Gastroesophageal sphincter (tissue), 3 donors: ENCODE measurements around the gene MAGEL2.

Experiments used
- CTCF ChIP-seq, 4 experiments: fragments of 200-600 bp in 2 of 4; fragments of 450-650 bp in 2 of 4; sonication (generic) in 1 of 4; IDR thresholded peaks; one replicate each; pipeline ENCODE4 v1.5.1; 2017 to 2019; ENCODE audit warnings: antibody characterized with exemption in 4 of 4, mild to moderate bottlenecking in 2 of 4, moderate library complexity in 2 of 4
- EP300 ChIP-seq: sonication (generic); formaldehyde crosslinking; IDR thresholded peaks from one replicate; pipeline ENCODE4 v1.6.1; 2017; ENCODE audit warnings: antibody characterized with exemption, mild to moderate bottlenecking
- POLR2A ChIP-seq, 2 donors: fragments of 450-650 bp; IDR thresholded peaks; one replicate each; pipeline ENCODE4 v1.6.1; 2017; ENCODE audit warnings: antibody characterized with exemption in 2 of 2, mild to moderate bottlenecking in 2 of 2, moderate library complexity in 1 of 2
- POLR2AphosphoS5 ChIP-seq: sonication (generic); formaldehyde crosslinking; IDR thresholded peaks from one replicate; pipeline ENCODE4 v1.6.1; 2017; ENCODE audit warnings: antibody characterized with exemption

- TF ChIP-seq POLR2AphosphoS5 (no peak), EP300 (no peak), CTCF (IDR thresholded peaks at IDR 0.05) (no peak), POLR2A (IDR thresholded peaks at IDR 0.05) (no peak)
These were observed at the start of gene MAGEL2 for GRCh38 chr15:23647421-23648370.
